ENCODE data around the gene GNAT1. TPM values are rescaled to one million over a fixed set of nuclear protein-coding genes. Genes with fewer than 3 reads are reported as not detected.

GNAT1 gene
- total RNA-seq, 1 experiment from 2014 or later: 0.13 TPM

DNA sequence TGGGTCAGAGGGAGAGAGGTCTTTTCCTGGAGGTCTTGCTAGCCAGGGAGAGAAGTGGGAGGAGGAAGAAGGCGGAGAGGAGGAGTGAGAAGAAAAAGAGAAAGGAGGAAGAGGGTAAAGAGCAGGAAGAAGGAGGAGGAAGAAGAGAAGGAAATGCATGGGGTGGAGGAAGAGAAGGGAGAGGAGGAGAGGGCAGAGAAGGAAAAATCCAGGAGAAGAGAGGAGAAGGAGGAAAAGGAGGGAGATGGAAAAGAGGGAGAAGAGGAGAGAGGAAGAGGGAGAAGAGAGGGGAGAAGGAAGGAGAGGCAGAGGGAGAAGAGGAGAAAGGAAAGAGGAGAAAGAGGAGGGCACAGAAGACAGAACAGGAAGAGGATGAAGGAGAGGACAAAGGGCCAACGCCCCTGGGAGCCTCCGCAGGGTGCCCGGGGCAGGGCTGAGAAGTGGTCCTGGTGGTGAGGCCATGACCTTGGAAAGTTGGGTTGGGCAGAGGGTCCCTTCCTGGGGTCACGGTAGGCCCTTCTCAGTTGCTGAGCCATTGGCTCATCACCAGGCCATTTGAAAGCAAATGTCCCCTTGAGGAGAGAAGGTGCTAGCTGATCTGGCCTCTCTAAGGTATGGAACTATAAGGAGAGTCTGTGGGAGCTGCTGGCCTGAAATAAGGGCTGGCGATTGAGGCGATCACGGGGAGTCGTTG is 37.5 kb upstream of the GNAT1 start:
- ChIA-PET CTCF (interaction anchor here (1.0 to 2.0 kb wide), 5 partner anchors 28 to 41 kb away, joined by 3 to 7 read pairs (median 4); no protein-coding TSS in a partner anchor), POLR2A (no interaction called here)
- no peaks in the 10 kb centered on the region for H3K9me3 Mint-ChIP-seq
- DNase-seq (ENCODE audit: low spot score) (no peak), ATAC-seq (no peak)
- peaks cover 26% of the 10 kb centered on the region for H3K27me3 Mint-ChIP-seq (ENCODE audit: low read depth)
- H3K27ac Mint-ChIP-seq: no peak overlapping the region; the same call in 1 of the 2 replicates
- no peaks in the 10 kb centered on the region for H3K36me3 Mint-ChIP-seq
- TF ChIP-seq, protein P1, sequence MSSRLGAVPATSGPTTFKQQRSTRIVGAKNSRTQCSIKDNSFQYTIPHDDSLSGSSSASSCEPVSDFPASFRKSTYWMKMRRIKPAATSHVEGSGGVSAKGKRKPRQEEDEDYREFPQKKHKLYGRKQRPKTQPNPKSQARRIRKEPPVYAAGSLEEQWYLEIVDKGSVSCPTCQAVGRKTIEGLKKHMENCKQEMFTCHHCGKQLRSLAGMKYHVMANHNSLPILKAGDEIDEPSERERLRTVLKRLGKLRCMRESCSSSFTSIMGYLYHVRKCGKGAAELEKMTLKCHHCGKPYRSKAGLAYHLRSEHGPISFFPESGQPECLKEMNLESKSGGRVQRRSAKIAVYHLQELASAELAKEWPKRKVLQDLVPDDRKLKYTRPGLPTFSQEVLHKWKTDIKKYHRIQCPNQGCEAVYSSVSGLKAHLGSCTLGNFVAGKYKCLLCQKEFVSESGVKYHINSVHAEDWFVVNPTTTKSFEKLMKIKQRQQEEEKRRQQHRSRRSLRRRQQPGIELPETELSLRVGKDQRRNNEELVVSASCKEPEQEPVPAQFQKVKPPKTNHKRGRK (CRISPR knock-in tag; IDR thresholded peaks at IDR 0.05; ENCODE audit: borderline replicate concordance): peak; percentile 88; the same call in 1 of the 2 replicates
- TF ChIP-seq IRF2 (CRISPR knock-in tag; IDR thresholded peaks at IDR 0.05; ENCODE audit: borderline replicate concordance, low read depth): no peak
- 0 out of 2 replicates have a peak, but pooled peaks have one; percentile 42 for TF ChIP-seq SP1 (CRISPR knock-in tag; conservative IDR thresholded peaks at IDR 0.05)
- H3K4me1 Mint-ChIP-seq: peaks cover 64% of the 10 kb centered on the region
- peak overlapping the region; percentile 73 for H3K4me3 Mint-ChIP-seq

DNA sequence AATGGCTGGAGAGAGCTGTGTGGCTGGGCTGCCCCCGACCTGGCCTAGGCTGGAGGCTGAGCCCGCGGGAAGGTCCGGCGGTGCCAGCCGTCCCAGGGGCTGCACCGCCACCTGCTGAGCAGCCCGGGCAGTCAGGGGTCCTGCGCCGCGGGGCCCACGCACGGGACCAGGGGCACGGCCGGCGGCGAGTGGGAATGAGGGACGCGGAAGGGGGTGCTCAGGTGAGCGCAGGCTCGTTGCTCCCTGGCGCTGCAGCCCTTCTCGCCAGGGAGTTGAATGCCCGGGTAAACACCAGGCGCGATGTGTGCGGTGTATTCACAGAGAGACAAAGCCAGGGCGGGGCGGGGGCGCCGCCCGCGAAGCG is 37.0 kb upstream of the GNAT1 start:
- ChIA-PET POLR2A (no interaction called here), CTCF (interaction anchor here (1.0 to 2.0 kb wide), 4 partner anchors 29 to 40 kb away, joined by 3 to 7 read pairs (median 4); no protein-coding TSS in a partner anchor)
- ATAC-seq: peak; percentile 7
- Mint-ChIP-seq H3K27ac (no peak overlapping the region; the same call in 1 of the 2 replicates), H3K9me3 (no peaks in the 10 kb centered on the region), H3K4me3 (peak overlapping the region; percentile 73), H3K36me3 (peaks cover under 1% of the 10 kb centered on the region; the same call in 1 of the 2 replicates), H3K27me3 (ENCODE audit: low read depth) (peaks cover 26% of the 10 kb centered on the region), H3K4me1 (peaks cover 67% of the 10 kb centered on the region)
- TF ChIP-seq, protein P2, sequence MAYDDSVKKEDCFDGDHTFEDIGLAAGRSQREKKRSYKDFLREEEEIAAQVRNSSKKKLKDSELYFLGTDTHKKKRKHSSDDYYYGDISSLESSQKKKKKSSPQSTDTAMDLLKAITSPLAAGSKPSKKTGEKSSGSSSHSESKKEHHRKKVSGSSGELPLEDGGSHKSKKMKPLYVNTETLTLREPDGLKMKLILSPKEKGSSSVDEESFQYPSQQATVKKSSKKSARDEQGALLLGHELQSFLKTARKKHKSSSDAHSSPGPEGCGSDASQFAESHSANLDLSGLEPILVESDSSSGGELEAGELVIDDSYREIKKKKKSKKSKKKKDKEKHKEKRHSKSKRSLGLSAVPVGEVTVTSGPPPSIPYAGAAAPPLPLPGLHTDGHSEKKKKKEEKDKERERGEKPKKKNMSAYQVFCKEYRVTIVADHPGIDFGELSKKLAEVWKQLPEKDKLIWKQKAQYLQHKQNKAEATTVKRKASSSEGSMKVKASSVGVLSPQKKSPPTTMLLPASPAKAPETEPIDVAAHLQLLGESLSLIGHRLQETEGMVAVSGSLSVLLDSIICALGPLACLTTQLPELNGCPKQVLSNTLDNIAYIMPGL (CRISPR knock-in tag; IDR thresholded peaks at IDR 0.05): peak; percentile 22; the same call in 1 of the 2 replicates
- TF ChIP-seq FOXP1 (CRISPR knock-in tag; IDR thresholded peaks at IDR 0.05; ENCODE audit: borderline replicate concordance): 0 out of 2 replicates have a peak, but pooled peaks have one; percentile 30
- TF ChIP-seq, protein P3, sequence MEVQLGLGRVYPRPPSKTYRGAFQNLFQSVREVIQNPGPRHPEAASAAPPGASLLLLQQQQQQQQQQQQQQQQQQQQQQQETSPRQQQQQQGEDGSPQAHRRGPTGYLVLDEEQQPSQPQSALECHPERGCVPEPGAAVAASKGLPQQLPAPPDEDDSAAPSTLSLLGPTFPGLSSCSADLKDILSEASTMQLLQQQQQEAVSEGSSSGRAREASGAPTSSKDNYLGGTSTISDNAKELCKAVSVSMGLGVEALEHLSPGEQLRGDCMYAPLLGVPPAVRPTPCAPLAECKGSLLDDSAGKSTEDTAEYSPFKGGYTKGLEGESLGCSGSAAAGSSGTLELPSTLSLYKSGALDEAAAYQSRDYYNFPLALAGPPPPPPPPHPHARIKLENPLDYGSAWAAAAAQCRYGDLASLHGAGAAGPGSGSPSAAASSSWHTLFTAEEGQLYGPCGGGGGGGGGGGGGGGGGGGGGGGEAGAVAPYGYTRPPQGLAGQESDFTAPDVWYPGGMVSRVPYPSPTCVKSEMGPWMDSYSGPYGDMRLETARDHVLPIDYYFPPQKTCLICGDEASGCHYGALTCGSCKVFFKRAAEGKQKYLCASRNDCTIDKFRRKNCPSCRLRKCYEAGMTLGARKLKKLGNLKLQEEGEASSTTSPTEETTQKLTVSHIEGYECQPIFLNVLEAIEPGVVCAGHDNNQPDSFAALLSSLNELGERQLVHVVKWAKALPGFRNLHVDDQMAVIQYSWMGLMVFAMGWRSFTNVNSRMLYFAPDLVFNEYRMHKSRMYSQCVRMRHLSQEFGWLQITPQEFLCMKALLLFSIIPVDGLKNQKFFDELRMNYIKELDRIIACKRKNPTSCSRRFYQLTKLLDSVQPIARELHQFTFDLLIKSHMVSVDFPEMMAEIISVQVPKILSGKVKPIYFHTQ (CRISPR knock-in tag; IDR thresholded peaks at IDR 0.05): no peak
- no peak for DNase-seq (ENCODE audit: low spot score)

DNA sequence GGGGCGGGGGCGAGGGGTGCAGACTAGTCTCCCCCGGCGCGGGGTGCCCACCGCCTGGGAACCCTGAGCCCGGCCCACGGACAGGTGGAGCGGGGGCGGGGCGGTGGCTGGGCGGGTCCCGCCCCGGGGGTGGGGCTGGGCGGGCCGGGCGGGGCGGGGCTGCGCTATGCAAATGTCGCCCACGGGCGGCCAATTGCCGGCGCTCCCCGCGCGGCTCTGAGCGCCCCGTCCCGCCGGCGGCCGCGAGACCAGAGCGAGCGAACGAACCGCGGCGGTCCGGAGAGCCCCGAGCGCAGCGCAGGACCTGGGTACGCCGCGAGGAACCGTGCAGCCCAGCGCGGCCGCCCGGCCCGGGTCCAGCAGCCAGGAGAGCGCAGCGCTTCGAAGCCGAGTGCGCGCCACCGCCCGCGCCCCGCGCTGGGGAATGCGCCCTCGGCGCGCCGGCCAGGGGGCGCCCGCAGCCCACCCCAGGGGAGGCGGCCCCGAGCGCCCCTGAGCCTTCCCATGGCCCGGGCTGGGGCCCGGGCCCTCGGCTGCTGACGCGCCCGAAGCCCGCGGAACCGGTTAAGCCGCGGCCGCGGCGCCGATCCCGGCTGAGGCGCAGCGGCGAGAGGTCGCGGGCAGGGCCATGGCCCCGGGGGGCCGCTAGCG is 36.4 kb upstream of the GNAT1 start, which contains the start of gene SEMA3F:
TSS of gene SEMA3F (plus strand) at position 485 of the 651 bp plus-strand sequence. CDS start 4,299 bp downstream, outside the sequence.
- peak; percentile 38 for ATAC-seq
- Mint-ChIP-seq H3K9me3 (no peaks in the 10 kb centered on the region), H3K27ac (peak within 1 kb of the TSS; percentile 84; the same call in 1 of the 2 replicates), H3K4me1 (peaks cover 71% of the 10 kb centered on the region), H3K36me3 (peaks cover 5% of the 10 kb centered on the region), H3K27me3 (ENCODE audit: low read depth) (peaks cover 26% of the 10 kb centered on the region), H3K4me3 (peak within 1 kb of the TSS; percentile 95)
- peak; percentile 67 for DNase-seq (ENCODE audit: low spot score)
- ChIA-PET POLR2A (interaction anchor here (1.5 kb wide), 1 partner anchor 29 kb away, joined by 4 read pairs; no protein-coding TSS in a partner anchor), CTCF (interaction anchor here (1.0 to 3.9 kb wide), 7 partner anchors 10 to 92 kb away, joined by 3 to 40 read pairs (median 9); no protein-coding TSS in a partner anchor)
- TF ChIP-seq, protein P2 (CRISPR knock-in tag; IDR thresholded peaks at IDR 0.05): peak; percentile 3; the same call in 1 of the 2 replicates
- TF ChIP-seq ZNF423 (CRISPR knock-in tag; IDR thresholded peaks at IDR 0.05) (peak; percentile 85), HMGA2 (CRISPR knock-in tag; IDR thresholded peaks at IDR 0.05) (no peak), KAT7 (CRISPR knock-in tag; IDR thresholded peaks at IDR 0.05; ENCODE audit: borderline replicate concordance) (peak; percentile 69; the same call in 1 of the 2 replicates), SP1 (CRISPR knock-in tag; conservative IDR thresholded peaks at IDR 0.05) (peak; percentile 40; the same call in 1 of the 2 replicates)
- TF ChIP-seq, protein P4, sequence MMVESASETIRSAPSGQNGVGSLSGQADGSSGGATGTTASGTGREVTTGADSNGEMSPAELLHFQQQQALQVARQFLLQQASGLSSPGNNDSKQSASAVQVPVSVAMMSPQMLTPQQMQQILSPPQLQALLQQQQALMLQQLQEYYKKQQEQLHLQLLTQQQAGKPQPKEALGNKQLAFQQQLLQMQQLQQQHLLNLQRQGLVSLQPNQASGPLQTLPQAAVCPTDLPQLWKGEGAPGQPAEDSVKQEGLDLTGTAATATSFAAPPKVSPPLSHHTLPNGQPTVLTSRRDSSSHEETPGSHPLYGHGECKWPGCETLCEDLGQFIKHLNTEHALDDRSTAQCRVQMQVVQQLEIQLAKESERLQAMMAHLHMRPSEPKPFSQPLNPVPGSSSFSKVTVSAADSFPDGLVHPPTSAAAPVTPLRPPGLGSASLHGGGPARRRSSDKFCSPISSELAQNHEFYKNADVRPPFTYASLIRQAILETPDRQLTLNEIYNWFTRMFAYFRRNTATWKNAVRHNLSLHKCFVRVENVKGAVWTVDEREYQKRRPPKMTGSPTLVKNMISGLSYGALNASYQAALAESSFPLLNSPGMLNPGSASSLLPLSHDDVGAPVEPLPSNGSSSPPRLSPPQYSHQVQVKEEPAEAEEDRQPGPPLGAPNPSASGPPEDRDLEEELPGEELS (CRISPR knock-in tag; IDR thresholded peaks at IDR 0.05): 0 out of 2 replicates have a peak, but pooled peaks have one; percentile 43
